Retinal pigment epithelial cell (primary cell): ENCODE data around the gene DOC2B.

Experiments used
- DNase-seq: peaks from one replicate; pipeline ENCODE4 v3.0.0-alpha.2; 2010; ENCODE audit warnings: low read depth
- H3K4me3 ChIP-seq: 2 replicates; pipeline ENCODE4 v1.5.1; 2011; ENCODE audit warnings: mild to moderate bottlenecking, low read length, control low read depth, moderate library complexity
- TF ChIP-seq, protein P1 (sequence below): conservative IDR thresholded peaks from 2 replicates; pipeline ENCODE4 v1.5.1; 2011; ENCODE audit warnings: low read depth, low read length, control low read depth, inconsistent platforms

DOC2B gene

DNA sequence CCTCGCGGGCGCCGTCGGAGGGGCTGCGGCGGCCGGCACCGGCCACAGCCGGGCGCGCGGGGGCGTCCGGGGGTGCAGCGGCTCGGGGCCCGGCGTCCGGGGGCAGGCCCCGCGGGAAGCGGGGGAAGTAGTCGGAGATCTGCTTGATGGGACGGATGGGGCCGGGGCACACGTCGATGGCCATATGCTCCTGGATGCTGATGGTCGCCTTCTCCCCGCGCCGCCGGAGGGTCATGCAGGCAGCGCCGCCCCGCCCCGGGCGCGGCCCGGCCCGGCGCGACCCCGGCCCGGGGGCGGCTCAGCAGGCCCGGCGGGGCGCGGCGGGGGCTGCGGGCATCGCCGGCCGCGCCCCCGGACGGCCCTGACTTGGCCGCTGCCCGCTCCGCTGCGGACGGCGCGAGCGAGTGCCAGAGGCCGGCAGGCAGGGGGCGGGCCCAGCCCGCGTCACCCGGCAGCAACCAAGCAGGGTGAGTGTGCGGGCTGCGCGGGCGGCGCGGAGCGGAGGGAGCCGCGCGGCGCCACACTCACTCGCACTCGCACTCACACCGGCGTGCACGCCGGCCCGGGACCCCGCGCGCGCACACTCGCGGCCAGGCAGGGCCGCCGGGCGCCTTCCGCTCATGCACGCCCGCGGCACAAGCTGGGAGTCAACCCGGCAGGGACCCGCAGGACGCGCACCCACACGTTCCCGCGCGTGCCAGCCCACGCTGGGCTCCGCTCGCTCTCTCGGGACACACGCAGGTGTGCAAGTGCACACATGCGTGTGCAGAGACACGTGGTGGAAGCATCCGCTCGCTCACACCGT is at the start of gene DOC2B:
Gene DOC2B (minus strand): TSS at position 406 of the 805 bp plus-strand sequence. CDS start 171 bp downstream, at position 235.
- TF ChIP-seq, protein P1, sequence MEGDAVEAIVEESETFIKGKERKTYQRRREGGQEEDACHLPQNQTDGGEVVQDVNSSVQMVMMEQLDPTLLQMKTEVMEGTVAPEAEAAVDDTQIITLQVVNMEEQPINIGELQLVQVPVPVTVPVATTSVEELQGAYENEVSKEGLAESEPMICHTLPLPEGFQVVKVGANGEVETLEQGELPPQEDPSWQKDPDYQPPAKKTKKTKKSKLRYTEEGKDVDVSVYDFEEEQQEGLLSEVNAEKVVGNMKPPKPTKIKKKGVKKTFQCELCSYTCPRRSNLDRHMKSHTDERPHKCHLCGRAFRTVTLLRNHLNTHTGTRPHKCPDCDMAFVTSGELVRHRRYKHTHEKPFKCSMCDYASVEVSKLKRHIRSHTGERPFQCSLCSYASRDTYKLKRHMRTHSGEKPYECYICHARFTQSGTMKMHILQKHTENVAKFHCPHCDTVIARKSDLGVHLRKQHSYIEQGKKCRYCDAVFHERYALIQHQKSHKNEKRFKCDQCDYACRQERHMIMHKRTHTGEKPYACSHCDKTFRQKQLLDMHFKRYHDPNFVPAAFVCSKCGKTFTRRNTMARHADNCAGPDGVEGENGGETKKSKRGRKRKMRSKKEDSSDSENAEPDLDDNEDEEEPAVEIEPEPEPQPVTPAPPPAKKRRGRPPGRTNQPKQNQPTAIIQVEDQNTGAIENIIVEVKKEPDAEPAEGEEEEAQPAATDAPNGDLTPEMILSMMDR: no peak
- peak; percentile 17 for DNase-seq
- H3K4me3 ChIP-seq: no peak within 1 kb of the TSS

DNA sequence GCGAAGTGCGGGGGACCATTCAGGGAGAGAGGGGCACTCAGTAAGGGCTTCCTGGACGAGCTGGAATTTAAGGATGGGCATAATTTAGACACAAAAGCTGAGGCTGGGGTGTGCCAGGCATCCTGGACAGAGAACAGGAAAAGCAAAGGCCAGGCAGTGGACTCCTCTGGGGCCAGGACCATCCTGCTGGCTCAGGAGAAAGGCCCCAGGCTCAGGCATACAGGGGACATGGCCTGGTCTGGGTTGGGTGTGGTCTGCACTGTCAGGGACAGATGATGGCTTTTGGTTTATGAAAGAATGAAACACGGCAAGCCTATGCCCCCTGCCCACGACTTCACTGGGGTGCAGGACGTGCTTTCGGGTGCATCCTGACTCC is 48.9 kb upstream of the DOC2B start:
- no peak overlapping the region for H3K4me3 ChIP-seq
- DNase-seq: no peak
- TF ChIP-seq, protein P1: no peak

DNA sequence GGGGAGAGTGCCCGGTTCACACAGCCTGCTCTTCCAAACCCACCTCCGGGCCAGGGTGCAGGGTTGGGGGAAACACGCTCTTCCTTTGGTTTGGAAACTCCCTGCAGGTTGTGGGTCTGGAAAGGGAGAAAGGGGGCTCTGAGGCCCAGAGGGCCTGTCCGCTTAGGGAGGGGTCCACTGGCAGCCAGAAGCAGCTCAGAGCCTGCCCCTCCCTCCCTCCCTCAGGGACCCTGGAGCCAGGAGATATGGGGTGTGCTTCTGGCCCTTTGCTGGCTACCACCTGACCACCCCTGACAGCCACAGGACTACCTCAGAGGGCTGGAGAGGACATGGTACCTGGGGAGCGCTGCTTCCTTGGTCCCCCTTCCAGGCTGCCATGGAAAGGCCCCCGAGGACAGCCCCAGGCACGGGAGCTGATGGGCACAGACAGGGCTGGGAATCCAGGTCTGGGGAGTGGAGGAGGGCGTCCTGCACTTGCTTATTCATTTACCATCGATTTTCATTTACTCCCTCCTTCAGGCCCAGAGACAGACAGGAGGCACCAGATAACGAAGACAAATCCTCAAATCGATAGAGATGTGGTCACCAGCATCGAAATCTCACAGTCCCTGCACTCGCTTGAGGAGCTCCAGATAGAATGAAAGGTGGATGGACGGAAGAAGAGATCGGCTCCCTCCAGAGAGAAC is 48.4 kb upstream of the DOC2B start:
- TF ChIP-seq, protein P1: no peak
- no peak overlapping the region for H3K4me3 ChIP-seq
- no peak for DNase-seq

DNA sequence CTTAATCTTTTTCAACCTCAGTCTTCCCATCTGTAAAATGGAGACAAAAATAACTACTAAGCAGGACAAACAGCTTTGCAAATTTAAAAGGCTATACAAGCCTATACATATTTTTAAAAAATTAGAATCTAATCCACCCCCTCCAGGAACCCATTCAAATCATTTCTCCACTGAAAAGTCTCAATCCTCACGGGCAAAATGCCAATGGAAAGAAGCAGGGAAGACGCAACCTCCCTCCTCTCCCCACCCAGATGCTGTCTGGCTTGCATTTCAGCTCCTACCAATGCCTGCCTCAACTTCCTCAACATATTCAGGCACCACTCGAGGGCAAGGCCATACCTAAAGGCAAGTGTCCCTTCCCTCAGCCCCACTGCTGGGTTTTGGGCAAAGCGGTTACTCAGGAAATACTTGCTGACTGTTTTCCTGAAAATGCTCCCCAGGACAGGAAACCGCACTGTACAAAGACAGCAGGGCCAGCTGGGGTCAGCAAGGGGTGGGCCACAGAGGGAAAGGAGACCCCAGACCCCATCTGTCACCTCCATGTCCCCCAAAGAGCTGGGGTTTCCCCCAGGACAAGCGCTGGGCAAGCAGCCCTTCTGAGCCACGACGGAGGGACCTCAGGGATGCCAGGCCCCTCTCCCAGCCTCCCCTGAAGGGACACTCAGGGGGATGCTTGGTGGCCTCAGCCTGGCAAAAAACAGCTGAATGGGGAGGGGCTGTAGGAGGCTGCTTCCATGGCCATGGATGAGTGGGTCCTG is 47.7 kb upstream of the DOC2B start:
- TF ChIP-seq, protein P1: no peak
- no peak for DNase-seq

DNA sequence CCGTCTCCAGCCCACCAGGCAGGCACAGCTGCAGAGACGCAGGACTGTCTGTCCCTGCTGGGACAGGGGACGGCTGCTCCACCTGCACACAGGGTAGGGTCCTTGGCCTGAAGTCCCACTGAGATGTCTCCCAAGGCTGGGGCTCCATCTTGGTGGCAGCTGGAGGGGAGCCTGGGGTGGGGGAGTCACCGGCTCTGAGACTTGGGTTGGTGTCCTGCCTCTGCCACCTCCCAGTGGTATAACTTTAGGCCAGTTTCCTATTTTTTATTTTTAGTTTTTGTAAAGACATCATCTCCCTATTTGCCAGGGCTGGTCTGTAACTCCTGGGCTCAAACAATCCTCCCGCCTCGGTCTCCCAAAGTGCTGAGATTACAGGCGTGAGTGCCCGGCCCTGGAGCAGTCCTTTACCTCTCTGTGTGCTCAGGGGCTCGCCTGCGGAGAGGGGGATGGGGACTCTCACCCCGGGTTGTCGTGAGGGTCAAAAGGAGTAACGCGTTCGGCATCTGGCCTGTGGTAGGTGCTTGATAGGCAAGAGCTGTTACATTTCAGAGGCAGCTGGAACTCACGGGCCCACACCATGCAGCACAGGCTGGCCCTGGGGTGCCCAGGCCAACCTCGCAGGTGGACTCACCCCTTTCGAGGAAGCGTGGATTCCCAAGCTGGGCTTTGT is 46.6 kb upstream of the DOC2B start:
- H3K4me3 ChIP-seq: no peak overlapping the region
- DNase-seq: no peak
- TF ChIP-seq, protein P1: no peak

More for the DNA sequence above, 47.7 kb upstream of the DOC2B start:
- no peak overlapping the region for H3K4me3 ChIP-seq

DNA sequence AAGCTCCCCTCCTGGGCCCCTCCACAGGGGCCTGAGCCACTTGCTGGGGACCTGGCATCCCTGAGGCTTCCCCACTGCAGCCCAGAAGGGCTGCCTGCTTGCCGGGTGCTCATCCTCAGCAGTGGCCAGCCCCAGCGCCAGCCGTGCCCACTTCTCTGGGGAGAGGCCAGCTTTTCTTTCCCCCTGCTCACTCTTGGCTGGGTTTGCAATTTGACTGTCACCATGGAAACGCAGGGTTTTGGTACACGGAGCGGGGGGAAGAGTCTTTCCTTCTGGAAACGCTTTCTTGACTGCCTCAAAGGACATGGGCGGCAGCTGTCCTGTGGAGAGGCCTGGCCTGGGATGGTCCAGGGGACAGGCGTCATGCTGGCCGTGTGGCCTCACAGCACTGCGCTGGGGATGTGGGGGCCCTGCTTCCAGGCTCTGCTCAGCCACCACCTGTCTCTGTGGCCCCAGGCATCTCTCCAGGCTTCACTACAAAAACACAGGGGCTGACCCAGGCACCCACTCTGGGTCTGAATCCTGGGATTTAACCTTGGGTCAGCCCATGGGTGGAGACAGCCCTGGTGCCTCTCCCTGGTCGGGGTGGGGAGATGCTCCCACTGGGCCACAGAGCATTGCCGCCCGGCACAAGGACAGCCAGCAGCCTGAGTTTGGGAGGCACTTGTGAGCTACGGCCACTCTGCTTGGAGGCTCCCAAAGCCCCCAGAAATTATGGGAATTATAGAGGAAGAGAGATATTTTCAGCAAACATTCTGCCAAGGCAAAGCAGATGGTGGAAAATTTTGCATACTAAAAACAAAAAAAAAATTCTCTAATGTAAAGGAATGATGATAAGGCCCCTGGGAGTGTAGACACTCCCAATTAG is 45.9 kb upstream of the DOC2B start:
- TF ChIP-seq, protein P1: no peak
- DNase-seq: no peak
- H3K4me3 ChIP-seq: no peak overlapping the region
